Measurements from ENCODE around the gene ABCA10.

DNA sequence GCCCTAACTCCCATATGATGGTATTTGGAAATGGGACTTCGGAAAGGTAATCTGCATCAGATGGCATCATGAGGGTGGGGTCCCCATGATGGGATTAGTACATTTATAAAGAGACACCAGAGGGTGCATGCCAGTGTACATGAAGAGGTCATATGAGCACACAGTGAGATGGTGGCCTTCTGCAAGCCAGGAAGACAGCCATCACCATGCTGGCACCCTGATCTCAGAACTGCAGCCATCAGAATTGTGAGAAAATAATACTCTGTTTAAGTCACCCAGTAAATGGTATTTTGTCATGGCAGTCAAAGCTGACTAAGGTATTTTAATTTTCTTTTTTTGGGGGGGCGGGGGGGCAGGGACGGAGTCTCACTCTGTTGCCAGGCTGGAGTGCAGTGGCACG lies 47.1 kb upstream of the ABCA10 start:
- TF ChIP-seq EZH2 (IDR thresholded peaks at IDR 0.05; ENCODE audit: borderline replicate concordance, insufficient read depth, low read depth, low read length, poor library complexity, severe bottlenecking), result no peak
- TF ChIP-seq, protein P1, sequence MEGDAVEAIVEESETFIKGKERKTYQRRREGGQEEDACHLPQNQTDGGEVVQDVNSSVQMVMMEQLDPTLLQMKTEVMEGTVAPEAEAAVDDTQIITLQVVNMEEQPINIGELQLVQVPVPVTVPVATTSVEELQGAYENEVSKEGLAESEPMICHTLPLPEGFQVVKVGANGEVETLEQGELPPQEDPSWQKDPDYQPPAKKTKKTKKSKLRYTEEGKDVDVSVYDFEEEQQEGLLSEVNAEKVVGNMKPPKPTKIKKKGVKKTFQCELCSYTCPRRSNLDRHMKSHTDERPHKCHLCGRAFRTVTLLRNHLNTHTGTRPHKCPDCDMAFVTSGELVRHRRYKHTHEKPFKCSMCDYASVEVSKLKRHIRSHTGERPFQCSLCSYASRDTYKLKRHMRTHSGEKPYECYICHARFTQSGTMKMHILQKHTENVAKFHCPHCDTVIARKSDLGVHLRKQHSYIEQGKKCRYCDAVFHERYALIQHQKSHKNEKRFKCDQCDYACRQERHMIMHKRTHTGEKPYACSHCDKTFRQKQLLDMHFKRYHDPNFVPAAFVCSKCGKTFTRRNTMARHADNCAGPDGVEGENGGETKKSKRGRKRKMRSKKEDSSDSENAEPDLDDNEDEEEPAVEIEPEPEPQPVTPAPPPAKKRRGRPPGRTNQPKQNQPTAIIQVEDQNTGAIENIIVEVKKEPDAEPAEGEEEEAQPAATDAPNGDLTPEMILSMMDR (IDR thresholded peaks at IDR 0.05), result no peak
